GM13976 (cell line): ENCODE data around the gene TBC1D22A.

Source experiments
- DNase-seq: peaks from one replicate; pipeline ENCODE4 v3.0.0; 2012; ENCODE audit warnings: low spot score
- in situ Hi-C: fragments of 300-500 bp; cut with MboI; formaldehyde crosslinking; loops from one replicate; pipeline ENCODE4 v1.12.0; 2022; ENCODE audit warnings: low sequenced_read_pairs, mixed read lengths, inconsistent platforms; ENCODE audit not compliant: unreplicated experiment
- TF ChIP-seq, protein P1 (sequence below): IDR thresholded peaks from 2 replicates; pipeline ENCODE4 v1.5.1; 2012; ENCODE audit warnings: borderline replicate concordance, mild to moderate bottlenecking; ENCODE audit not compliant: insufficient read depth; ENCODE audit errors: extremely low read depth, missing control alignments, control extremely low read depth

TBC1D22A gene, protein sequence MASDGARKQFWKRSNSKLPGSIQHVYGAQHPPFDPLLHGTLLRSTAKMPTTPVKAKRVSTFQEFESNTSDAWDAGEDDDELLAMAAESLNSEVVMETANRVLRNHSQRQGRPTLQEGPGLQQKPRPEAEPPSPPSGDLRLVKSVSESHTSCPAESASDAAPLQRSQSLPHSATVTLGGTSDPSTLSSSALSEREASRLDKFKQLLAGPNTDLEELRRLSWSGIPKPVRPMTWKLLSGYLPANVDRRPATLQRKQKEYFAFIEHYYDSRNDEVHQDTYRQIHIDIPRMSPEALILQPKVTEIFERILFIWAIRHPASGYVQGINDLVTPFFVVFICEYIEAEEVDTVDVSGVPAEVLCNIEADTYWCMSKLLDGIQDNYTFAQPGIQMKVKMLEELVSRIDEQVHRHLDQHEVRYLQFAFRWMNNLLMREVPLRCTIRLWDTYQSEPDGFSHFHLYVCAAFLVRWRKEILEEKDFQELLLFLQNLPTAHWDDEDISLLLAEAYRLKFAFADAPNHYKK

DNA sequence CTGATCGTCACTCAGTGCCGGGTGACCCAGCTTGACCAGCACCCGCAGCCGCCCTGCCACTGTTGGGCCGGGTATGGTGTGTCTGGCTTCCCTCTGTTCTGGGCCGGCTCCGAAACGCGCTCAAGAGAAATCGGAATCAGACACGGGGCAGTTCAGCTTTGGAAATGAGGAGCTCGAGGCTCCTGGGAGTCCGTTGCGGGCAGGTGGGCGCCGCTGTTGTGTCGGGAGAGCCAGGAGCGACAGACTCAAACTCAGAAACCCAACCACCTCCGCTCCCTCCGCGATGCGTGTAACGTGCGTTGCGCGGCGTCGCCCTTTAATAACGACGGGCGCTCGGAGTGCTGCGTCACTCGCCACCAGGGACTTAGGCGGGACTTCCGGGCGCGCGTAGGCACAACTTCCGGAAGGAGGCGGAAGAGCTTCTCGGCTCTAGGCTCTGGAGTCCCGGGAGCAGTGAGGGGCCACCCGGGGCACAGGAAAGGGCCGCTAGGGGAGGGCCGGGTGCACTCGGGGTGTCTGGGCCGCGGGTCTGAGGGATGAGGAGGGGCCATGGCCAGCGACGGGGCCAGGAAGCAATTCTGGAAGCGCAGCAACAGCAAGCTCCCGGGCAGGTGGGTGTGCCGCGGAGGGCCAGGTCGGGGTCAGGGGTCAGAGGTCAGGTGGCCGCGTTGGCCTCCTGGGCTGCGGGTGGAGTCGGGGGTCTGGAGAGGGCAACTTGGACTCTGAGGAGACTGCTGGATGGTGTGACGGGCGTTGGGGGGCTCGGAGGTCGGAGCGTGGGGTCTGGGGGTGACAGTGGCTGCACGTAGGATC lies at the start of gene TBC1D22A:
Gene TBC1D22A, plus strand, starts transcription at position 413 of the 813 bp plus-strand sequence. Its CDS starts 137 bp downstream, at position 550.
- peak; percentile 96 for DNase-seq
- TF ChIP-seq, protein P1, sequence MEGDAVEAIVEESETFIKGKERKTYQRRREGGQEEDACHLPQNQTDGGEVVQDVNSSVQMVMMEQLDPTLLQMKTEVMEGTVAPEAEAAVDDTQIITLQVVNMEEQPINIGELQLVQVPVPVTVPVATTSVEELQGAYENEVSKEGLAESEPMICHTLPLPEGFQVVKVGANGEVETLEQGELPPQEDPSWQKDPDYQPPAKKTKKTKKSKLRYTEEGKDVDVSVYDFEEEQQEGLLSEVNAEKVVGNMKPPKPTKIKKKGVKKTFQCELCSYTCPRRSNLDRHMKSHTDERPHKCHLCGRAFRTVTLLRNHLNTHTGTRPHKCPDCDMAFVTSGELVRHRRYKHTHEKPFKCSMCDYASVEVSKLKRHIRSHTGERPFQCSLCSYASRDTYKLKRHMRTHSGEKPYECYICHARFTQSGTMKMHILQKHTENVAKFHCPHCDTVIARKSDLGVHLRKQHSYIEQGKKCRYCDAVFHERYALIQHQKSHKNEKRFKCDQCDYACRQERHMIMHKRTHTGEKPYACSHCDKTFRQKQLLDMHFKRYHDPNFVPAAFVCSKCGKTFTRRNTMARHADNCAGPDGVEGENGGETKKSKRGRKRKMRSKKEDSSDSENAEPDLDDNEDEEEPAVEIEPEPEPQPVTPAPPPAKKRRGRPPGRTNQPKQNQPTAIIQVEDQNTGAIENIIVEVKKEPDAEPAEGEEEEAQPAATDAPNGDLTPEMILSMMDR: no peak
- in situ Hi-C loops: no loop called here

DNA sequence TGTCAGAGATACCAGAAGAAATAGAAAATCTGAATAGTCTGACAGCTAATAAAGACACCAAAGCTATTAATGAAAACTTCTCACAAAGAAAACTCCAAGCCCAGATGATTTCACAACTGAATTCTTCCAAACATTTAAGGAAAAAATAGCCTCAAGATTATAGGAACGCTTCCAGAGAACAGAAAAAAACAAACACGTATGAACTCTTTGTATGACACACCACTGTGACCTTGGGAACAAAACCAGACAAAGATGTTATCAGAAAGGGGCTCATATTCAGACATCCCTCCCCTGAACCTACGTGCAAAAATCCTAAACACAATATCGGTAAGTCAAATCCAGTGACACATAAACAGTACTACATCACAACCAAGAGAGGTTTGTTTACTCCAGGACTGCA lies 47.9 kb upstream of the TBC1D22A start:
- in situ Hi-C loops: no loop called here
- no peak for DNase-seq

GRCh38 chr22:46719921-46720320 lies 42.5 kb upstream of the TBC1D22A start:
- TF ChIP-seq, protein P1: no peak
- in situ Hi-C loops: no loop called here

More for the DNA sequence above, 47.9 kb upstream of the TBC1D22A start:
- TF ChIP-seq, protein P1: no peak

DNA sequence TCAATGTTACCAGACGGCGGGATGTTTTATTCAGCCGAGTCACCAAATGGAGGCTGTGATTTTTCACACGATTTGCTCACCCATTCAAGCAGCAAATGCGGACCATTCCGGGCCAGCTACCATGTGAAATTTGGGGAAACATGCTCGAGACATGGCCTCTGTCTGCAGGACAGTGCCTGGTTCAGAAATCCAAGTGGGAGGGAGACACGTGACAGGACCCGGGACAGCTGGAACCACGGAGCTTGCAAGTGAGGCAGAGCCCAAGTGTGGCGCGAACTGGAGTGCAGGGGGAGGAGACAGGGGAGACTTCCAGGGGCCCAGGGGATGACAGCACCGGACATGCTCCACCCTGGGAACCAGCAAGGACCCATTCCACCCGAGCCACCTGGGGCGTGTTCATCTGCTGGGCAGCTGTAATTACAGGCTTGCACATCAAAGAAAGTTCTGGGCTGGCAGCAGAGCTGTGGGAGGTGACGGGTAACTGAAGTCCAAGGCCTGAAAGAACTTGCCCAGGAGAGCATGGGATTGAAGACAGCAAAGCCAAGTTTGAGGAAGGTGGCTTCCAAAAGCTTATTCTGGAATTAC lies 40.9 kb upstream of the TBC1D22A start:
- in situ Hi-C loops: no loop called here
- no peak for DNase-seq
- TF ChIP-seq, protein P1: no peak

More at GRCh38 chr22:46719921-46720320, 42.5 kb upstream of the TBC1D22A start:
- DNase-seq: no peak

DNA sequence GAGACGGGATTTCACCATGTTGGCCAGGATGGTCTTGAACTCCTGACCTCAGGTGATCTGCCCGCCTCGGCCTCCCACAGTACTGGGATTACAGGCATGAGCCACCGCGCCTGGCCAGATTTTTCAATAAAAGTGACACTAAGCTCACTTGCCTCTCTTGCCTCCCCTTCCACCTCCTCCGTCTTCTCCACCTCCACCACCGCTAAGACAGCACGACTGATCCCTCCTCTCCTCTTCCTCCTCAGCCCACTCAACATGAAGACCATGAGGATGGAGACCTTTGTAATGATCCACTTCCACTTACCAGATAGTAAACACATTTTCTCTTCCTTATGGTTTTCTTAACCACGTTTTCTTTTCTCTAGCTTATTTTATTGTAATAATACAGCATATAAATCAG lies 38.6 kb upstream of the TBC1D22A start:
- no peak for DNase-seq
- in situ Hi-C loops: no loop called here
- TF ChIP-seq, protein P1: no peak

DNA sequence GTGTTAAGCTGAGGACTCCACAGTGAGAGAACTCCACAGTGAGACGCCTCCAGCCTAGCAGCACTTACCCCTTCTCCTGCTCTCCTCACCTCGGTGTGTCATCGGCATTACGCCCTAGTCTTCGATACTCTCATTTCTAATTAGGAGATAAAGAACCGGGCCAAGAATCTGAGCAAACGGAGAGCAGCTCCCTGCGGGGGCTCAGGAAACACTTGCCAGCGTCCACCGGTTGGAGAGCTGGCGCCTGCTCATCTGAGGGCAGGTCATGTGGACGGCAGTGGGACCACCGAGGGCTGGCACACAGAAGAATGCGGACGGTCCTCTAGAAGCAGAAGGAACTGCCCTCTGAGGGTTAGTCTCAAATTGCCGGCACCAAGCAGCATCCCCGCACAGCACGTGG lies 37.4 kb upstream of the TBC1D22A start:
- in situ Hi-C loops: no loop called here
- TF ChIP-seq, protein P1: no peak
- DNase-seq: no peak
